K562 (cell line): Measurements from ENCODE around the gene KASH5. TPM values are rescaled to one million over a fixed set of nuclear protein-coding genes. Genes with fewer than 3 reads are reported as not detected.

Experiments
- BMI1 ChIP-seq: fragments of 150-350 bp; IDR thresholded peaks from 2 replicates; pipeline ENCODE4 v1.6.1; 2014; ENCODE audit warnings: low read length
- BRF1 ChIP-seq: IDR thresholded peaks from 3 replicates; pipeline ENCODE4 v1.6.1; 2011; ENCODE audit warnings: borderline replicate concordance, mild to moderate bottlenecking; ENCODE audit not compliant: insufficient read length; ENCODE audit errors: extremely low read depth
- CBFA2T2 ChIP-seq: fragments of 450-650 bp; conservative IDR thresholded peaks from 2 replicates; pipeline ENCODE4 v1.6.1; 2017; ENCODE audit warnings: mild to moderate bottlenecking
- ETV1 ChIP-seq: fragments of 450-650 bp; conservative IDR thresholded peaks from 2 replicates; pipeline ENCODE4 v1.6.1; 2016; ENCODE audit warnings: missing genetic modification characterization, control low read depth, low read depth, missing compliant biosample characterization
- KAT8 ChIP-seq: fragments of 450-650 bp; IDR thresholded peaks from 2 replicates; pipeline ENCODE4 v1.6.1; 2016; ENCODE audit warnings: low read depth, mild to moderate bottlenecking
- NRF1 ChIP-seq, 2 experiments: fragments of 450-650 bp; IDR thresholded peaks in 1 of 2; conservative IDR thresholded peaks in 1 of 2; 2 replicates each; pipeline ENCODE4 v1.6.1; 2014; ENCODE audit warnings: mild to moderate bottlenecking in 2 of 2
- PYGO2 ChIP-seq: fragments of 450-650 bp; IDR thresholded peaks from 2 replicates; pipeline ENCODE4 v1.6.1; 2016; ENCODE audit warnings: mild to moderate bottlenecking, missing genetic modification characterization, moderate library complexity, missing compliant biosample characterization
- RB1 ChIP-seq: fragments of 450-650 bp; IDR thresholded peaks from 2 replicates; pipeline ENCODE4 v1.6.1; 2017; ENCODE audit warnings: low read depth, mild to moderate bottlenecking
- RBM14 ChIP-seq: fragments of 200-400 bp; formaldehyde crosslinking; IDR thresholded peaks from 2 replicates; pipeline ENCODE4 v1.6.1; 2018; ENCODE audit warnings: low read depth, mild to moderate bottlenecking, low read length, moderate library complexity, borderline replicate concordance; ENCODE audit not compliant: insufficient read depth
- SMARCE1 ChIP-seq: fragments of 450-650 bp; IDR thresholded peaks from 2 replicates; pipeline ENCODE4 v1.7.1; 2016; ENCODE audit warnings: mild to moderate bottlenecking
- ZBTB1 ChIP-seq: sonication (generic); formaldehyde crosslinking; IDR thresholded peaks from 2 replicates; pipeline ENCODE4 v1.8.1; 2023; ENCODE audit warnings: missing genetic modification reagents, low read depth, mild to moderate bottlenecking, borderline replicate concordance
- ZNF347 ChIP-seq: fragments of 450-650 bp; formaldehyde crosslinking; IDR thresholded peaks from 2 replicates; pipeline ENCODE4 v1.4.0; 2020; ENCODE audit warnings: low read depth, mild to moderate bottlenecking, moderate library complexity
- ZNF644 ChIP-seq: fragments of 200-800 bp; sonication (Bioruptor generic); IDR thresholded peaks from 2 replicates; pipeline ENCODE4 v1.6.1; 2016; ENCODE audit warnings: low read depth, missing genetic modification characterization, missing compliant biosample characterization
- polyA plus RNA-seq, 8 experiments: library from polyadenylated mRNA; depleted of rRNA in 4 of 8; stranded (reverse) in 5 of 8; unstranded in 3 of 8; fragments of >200 nt; fragmentation: Nextera tagmentation in 2 of 8; fragmentation: Illumina TruSeq in 1 of 8; extraction: Ambion mirVana in 2 of 8; extraction: Trizol in 1 of 8; gene quantifications; 2 replicates each; pipeline versions ENCODE4 v1.2.1 to v1.2.3, GENCODE V29; 2011 to 2014; ENCODE audit warnings: inconsistent platforms in 1 of 8, missing spikeins in 1 of 8
- total RNA-seq, 7 experiments: library from RNA; depleted of rRNA in 6 of 7; stranded (reverse); fragments of >200 nt in 6 of 7; fragmentation: Illumina TruSeq in 2 of 7; extraction: Trizol in 2 of 7; gene quantifications; 2 replicates each; pipeline versions ENCODE4 v1.2.1 to v1.2.3, GENCODE V29; 2011 to 2021; ENCODE audit warnings: low replicate concordance in 1 of 7
- TF ChIP-seq, protein P1 (sequence below): fragments of 450-650 bp; IDR thresholded peaks from 2 replicates; pipeline ENCODE4 v1.6.1; 2018; ENCODE audit not compliant: partially characterized antibody
- TF ChIP-seq, protein P2 (sequence below): fragments of 450-650 bp; IDR thresholded peaks from 2 replicates; pipeline ENCODE4 v1.6.1; 2018; ENCODE audit warnings: mild to moderate bottlenecking, low read depth; ENCODE audit not compliant: partially characterized antibody
- TF ChIP-seq, protein P3 (sequence below): fragments of 250-450 bp; sonication (Bioruptor Pico); IDR thresholded peaks from 2 replicates; pipeline ENCODE4 v1.4.0; 2020

KASH5 gene
- total and polyA plus RNA-seq, 9 of the 15 experiments (the other 6 are each of a cell fraction or from before 2014, with no cell fraction given): 0.07 to 0.84 (median 0.34) TPM; not detected in 1

- TF ChIP-seq, protein P1, sequence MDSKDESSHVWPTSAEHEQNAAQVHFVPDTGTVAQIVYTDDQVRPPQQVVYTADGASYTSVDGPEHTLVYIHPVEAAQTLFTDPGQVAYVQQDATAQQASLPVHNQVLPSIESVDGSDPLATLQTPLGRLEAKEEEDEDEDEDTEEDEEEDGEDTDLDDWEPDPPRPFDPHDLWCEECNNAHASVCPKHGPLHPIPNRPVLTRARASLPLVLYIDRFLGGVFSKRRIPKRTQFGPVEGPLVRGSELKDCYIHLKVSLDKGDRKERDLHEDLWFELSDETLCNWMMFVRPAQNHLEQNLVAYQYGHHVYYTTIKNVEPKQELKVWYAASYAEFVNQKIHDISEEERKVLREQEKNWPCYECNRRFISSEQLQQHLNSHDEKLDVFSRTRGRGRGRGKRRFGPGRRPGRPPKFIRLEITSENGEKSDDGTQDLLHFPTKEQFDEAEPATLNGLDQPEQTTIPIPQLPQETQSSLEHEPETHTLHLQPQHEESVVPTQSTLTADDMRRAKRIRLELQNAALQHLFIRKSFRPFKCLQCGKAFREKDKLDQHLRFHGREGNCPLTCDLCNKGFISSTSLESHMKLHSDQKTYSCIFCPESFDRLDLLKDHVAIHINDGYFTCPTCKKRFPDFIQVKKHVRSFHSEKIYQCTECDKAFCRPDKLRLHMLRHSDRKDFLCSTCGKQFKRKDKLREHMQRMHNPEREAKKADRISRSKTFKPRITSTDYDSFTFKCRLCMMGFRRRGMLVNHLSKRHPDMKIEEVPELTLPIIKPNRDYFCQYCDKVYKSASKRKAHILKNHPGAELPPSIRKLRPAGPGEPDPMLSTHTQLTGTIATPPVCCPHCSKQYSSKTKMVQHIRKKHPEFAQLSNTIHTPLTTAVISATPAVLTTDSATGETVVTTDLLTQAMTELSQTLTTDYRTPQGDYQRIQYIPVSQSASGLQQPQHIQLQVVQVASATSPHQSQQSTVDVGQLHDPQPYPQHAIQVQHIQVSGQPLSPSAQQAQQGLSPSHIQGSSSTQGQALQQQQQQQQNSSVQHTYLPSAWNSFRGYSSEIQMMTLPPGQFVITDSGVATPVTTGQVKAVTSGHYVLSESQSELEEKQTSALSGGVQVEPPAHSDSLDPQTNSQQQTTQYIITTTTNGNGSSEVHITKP: peak; percentile 28
- TF ChIP-seq ZNF347 (CRISPR knock-in tag) (no peak), BMI1 (no peak), ZNF644 (tag) (peak; percentile 96), ETV1 (tag) (peak; percentile 83), KAT8 (no peak), BRF1 (no peak), RB1 (peak; percentile 89; the same call in 1 of the 2 replicates), CBFA2T2 (peak; percentile 36), RBM14 (0 out of 2 replicates have a peak, but pooled peaks have one; percentile 65), NRF1 (conservative IDR thresholded peaks at IDR 0.05 in 1 of 2, IDR thresholded peaks at IDR 0.05 in 1 of 2) (peak; percentile 52 to 63; a peak in 3 of 4 replicates), PYGO2 (tag) (no peak), SMARCE1 (peak; percentile 18; the same call in 1 of the 2 replicates), ZBTB1 (CRISPR knock-in tag) (peak; percentile 82)
- TF ChIP-seq, protein P2, sequence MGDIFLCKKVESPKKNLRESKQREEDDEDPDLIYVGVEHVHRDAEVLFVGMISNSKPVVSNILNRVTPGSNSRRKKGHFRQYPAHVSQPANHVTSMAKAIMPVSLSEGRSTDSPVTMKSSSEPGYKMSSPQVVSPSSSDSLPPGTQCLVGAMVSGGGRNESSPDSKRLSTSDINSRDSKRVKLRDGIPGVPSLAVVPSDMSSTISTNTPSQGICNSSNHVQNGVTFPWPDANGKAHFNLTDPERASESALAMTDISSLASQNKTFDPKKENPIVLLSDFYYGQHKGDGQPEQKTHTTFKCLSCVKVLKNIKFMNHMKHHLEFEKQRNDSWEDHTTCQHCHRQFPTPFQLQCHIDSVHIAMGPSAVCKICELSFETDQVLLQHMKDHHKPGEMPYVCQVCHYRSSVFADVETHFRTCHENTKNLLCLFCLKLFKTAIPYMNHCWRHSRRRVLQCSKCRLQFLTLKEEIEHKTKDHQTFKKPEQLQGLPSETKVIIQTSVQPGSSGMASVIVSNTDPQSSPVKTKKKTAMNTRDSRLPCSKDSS: no peak
- TF ChIP-seq, protein P3, sequence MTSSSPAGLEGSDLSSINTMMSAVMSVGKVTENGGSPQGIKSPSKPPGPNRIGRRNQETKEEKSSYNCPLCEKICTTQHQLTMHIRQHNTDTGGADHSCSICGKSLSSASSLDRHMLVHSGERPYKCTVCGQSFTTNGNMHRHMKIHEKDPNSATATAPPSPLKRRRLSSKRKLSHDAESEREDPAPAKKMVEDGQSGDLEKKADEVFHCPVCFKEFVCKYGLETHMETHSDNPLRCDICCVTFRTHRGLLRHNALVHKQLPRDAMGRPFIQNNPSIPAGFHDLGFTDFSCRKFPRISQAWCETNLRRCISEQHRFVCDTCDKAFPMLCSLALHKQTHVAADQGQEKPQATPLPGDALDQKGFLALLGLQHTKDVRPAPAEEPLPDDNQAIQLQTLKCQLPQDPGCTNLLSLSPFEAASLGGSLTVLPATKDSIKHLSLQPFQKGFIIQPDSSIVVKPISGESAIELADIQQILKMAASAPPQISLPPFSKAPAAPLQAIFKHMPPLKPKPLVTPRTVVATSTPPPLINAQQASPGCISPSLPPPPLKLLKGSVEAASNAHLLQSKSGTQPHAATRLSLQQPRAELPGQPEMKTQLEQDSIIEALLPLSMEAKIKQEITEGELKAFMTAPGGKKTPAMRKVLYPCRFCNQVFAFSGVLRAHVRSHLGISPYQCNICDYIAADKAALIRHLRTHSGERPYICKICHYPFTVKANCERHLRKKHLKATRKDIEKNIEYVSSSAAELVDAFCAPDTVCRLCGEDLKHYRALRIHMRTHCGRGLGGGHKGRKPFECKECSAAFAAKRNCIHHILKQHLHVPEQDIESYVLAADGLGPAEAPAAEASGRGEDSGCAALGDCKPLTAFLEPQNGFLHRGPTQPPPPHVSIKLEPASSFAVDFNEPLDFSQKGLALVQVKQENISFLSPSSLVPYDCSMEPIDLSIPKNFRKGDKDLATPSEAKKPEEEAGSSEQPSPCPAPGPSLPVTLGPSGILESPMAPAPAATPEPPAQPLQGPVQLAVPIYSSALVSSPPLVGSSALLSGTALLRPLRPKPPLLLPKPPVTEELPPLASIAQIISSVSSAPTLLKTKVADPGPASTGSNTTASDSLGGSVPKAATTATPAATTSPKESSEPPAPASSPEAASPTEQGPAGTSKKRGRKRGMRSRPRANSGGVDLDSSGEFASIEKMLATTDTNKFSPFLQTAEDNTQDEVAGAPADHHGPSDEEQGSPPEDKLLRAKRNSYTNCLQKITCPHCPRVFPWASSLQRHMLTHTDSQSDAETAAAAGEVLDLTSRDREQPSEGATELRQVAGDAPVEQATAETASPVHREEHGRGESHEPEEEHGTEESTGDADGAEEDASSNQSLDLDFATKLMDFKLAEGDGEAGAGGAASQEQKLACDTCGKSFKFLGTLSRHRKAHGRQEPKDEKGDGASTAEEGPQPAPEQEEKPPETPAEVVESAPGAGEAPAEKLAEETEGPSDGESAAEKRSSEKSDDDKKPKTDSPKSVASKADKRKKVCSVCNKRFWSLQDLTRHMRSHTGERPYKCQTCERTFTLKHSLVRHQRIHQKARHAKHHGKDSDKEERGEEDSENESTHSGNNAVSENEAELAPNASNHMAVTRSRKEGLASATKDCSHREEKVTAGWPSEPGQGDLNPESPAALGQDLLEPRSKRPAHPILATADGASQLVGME: no peak; the same call in 1 of the 2 replicates
These were observed 55.5 kb downstream of the KASH5 start (continued) for GRCh38 chr19:49443366-49444099.
